HEK293T (cell line): ENCODE data around the gene MLANA.

ENCODE experiments used
- BHLHE40 ChIP-seq: fragments of 450-650 bp; IDR thresholded peaks from 2 replicates; pipeline ENCODE4 v1.6.1; 2016; ENCODE audit warnings: mild to moderate bottlenecking, moderate library complexity, borderline replicate concordance
- ELF4 ChIP-seq: fragments of 450-650 bp; IDR thresholded peaks from 2 replicates; pipeline ENCODE4 v1.6.1; 2017; ENCODE audit warnings: antibody characterized with exemption
- FOXA1 ChIP-seq: fragments of 450-650 bp; IDR thresholded peaks from 2 replicates; pipeline ENCODE4 v1.6.1; 2016; ENCODE audit warnings: mild to moderate bottlenecking
- FOXM1 ChIP-seq: fragments of 450-650 bp; IDR thresholded peaks from 2 replicates; pipeline ENCODE4 v1.6.1; 2017; ENCODE audit warnings: mild to moderate bottlenecking, borderline replicate concordance
- LEF1 ChIP-seq: fragments of 450-650 bp; IDR thresholded peaks from 2 replicates; pipeline ENCODE4 v1.6.1; 2017; ENCODE audit warnings: mild to moderate bottlenecking, borderline replicate concordance
- PKNOX1 ChIP-seq: fragments of 450-650 bp; IDR thresholded peaks from 2 replicates; pipeline ENCODE4 v1.6.1; 2016
- SP1 ChIP-seq: fragments of 450-650 bp; IDR thresholded peaks from 2 replicates; pipeline ENCODE4 v1.6.1; 2017
- SUZ12 ChIP-seq: fragments of 450-650 bp; IDR thresholded peaks from 2 replicates; pipeline ENCODE4 v1.6.1; 2016; ENCODE audit warnings: mild to moderate bottlenecking
- TARDBP ChIP-seq: fragments of 450-650 bp; IDR thresholded peaks from 2 replicates; pipeline ENCODE4 v1.6.1; 2016
- ZNF384 ChIP-seq: fragments of 450-650 bp; IDR thresholded peaks from 2 replicates; pipeline ENCODE4 v1.6.1; 2016

DNA sequence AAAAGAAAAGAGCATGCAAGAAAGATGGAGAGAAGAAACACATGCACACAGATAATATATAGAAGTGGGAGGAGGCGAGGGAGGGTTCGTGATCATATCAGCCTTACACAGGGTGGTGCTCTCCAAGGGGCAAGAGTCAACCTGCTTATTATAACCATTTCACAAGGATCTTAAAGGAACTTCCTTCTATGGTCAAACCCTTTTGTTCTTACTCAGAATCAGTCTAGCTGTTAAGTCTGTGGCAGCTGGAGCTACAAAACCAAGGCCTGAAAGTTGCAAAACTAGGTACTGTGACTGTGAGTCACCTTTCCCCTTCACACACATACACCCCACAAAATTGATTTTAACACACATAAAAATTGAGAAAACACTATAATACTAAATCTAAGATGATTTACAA, 39.2 kb upstream of the MLANA start:
- TF ChIP-seq PKNOX1 (no peak), SP1 (no peak), ZNF384 (no peak), FOXM1 (no peak), TARDBP (no peak), FOXA1 (no peak), BHLHE40 (no peak), ELF4 (no peak), SUZ12 (no peak), LEF1 (no peak)
